Fibroblast of skin of right quadriceps (primary cell): ENCODE results near the gene TUBB8B.
"Not testable (repeated sequence)": the region's sequence is repeated elsewhere in the genome, so short reads cannot be mapped to it uniquely, and the experiment has no call there.

Experiments used
- DNase-seq: peaks from one replicate; pipeline ENCODE4 v3.0.0-alpha.2; 2013

TUBB8B gene

DNA sequence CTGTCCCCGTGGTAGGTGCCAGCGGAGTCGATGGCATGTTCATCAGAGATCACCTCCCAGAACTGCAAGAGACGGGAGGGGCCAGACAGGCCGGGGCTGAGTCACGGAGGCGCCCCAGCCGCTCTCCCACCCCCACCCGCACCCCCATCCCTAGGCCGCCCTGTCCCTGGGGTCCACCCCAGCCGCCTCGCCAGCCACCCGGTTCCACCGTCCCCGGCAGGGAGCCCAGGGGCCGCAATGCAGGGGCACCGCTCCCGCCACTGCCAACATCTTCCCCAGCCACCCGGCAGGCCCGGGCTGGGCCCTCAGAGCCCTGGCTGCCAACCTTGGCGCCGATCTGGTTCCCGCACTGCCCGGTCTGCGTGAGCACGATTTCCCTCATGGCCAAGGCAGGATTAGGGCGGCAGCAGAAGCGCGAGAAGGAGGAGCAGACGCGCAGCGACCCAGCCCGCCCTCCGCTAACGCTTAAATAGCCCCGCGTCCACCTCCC lies at the start of gene TUBB8B:
Gene TUBB8B (minus strand): TSS at position 440 of the 490 bp plus-strand sequence. CDS start 58 bp downstream, at position 382.
- not testable (repeated sequence) for DNase-seq

DNA sequence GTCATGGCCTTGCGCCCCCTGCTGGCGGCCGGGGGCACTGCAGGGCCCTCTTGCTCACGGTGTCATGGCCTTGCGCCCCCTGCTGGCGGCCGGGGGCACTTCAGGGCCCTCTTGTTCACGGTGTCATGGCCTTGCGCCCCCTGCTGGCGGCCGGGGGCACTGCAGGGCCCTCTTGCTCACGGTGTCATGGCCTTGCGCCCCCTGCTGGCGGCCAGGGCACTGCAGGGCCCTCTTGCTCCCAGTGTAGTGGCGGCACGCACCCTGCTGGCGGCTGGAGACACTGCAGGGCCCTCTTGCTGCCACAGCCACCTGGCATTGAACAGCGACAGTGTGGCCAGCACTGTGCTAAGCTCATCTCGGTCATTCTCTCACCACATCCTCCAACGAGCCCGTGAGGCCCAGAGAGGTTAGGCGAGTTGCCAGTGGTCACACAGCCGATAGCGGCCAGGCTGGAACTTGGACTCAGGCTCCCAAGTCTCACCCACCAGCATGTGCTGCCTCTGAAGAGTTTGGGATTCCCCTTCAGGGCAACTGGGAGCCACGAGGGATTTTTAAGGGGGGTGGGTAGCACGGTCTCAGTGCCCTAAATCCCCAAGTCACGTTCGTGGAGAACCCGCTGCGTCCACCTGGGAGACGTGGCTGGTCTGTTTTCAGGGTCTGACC lies 48.0 kb upstream of the TUBB8B start:
- not testable (repeated sequence) for DNase-seq

- DNase-seq: not testable (repeated sequence)
Measured at GRCh38 chr18:96767-97131, 47.3 kb upstream of the TUBB8B start.

- not testable (repeated sequence) for DNase-seq
Measured at GRCh38 chr18:96101-96766, 46.8 kb upstream of the TUBB8B start.

- DNase-seq: not testable (repeated sequence)
Measured at GRCh38 chr18:95580-95979, 46.2 kb upstream of the TUBB8B start.

- DNase-seq: not testable (repeated sequence)
Measured at GRCh38 chr18:93897-94408, 44.5 kb upstream of the TUBB8B start.

DNA sequence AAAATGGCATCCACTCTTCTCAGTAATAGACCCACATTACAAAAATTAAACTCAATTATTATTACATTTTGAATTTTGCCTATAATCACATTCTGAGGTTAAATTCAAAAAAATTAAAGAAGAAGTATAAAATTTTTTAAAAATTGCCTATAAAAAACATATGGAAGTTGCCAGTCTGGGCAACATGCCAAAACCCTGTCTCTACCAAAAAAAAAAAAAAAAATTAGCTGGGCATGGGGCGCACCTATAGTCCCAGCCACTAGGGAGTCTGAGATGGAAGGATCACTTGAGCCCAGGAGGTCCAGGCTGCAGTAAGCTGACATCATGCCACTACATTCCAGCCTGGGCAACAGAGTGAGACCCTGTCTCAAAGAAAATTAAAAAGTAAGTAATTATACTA lies 42.1 kb upstream of the TUBB8B start:
- DNase-seq: not testable (repeated sequence)

GRCh38 chr18:90396-91193 lies 41.2 kb upstream of the TUBB8B start:
- DNase-seq: not testable (repeated sequence)

DNA sequence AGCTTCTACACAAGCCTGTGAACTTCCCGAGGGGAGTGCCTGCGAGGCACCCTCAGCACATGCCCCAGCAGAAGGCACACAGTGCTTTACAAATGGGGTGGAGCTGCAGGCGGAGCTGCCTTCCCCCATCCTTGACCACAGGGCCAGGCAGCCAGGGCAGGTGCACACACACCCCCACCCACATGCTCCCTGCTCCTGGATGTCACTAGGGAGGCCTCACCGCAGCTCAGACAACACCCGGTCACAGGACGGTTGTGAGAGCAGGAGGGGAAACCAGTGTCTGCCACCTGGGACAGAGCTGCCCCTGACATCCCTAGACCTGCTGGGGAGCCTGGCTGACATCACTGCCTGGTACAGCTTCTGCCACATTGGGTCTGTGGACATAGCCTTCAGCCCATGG lies 39.7 kb upstream of the TUBB8B start:
- not testable (repeated sequence) for DNase-seq

GRCh38 chr18:84801-85200 lies 35.4 kb upstream of the TUBB8B start:
- DNase-seq: not testable (repeated sequence)

- DNase-seq: not testable (repeated sequence)
Measured at GRCh38 chr18:82626-83209, 33.3 kb upstream of the TUBB8B start.

GRCh38 chr18:80881-81280 lies 31.5 kb upstream of the TUBB8B start:
- DNase-seq: not testable (repeated sequence)

DNA sequence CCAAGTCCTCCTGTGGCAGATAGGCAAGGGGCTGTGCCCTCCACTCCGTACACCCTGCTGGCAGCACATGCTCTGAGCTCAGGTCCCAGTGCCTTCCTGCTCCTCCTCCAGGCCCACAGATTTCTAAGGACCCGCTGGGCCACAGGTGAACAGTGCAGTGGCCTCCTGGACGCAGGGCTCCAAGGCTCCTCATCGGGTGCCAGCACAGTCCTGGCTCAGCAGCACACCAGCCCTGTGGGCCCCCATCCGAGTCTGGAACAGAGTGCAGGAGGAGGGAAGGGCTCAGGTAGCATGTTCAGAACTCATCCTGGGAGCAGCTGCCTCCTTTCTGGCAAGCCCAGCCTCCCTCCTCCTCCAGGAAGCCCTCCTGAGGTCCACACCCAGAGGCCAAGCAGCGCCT lies 30.8 kb upstream of the TUBB8B start:
- DNase-seq: not testable (repeated sequence)

GRCh38 chr18:75525-76160 lies 26.2 kb upstream of the TUBB8B start:
- DNase-seq: not testable (repeated sequence)

DNA sequence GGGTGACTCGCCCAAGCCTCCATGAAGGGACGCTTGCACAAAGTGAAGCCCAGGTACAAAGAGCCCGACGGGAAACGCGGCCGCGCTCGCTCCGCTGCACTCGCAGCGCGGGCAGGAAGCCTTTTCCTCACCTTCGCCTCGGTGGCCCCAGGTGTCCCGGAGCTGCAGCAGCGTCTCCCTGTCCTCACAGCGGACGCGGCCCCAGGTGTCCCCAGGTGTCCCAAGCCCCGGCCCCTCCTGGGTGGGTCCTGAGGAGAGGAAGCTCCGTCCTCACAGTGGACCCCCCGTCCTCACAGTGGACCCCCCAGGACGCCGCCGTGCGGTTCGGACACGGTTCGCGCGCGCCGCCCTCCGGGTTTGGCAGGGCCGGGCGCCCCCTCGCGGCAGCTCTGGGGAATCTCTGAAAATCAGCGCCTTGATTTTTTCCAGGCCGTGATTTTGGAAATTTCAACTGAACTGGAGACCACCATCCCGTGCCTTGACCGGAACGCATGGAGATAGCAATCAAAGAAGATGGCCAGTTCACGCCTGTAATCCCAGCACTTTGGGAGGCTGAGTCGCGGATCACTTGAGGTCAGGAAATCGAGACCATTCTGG lies 23.9 kb upstream of the TUBB8B start:
- DNase-seq: not testable (repeated sequence)

DNA sequence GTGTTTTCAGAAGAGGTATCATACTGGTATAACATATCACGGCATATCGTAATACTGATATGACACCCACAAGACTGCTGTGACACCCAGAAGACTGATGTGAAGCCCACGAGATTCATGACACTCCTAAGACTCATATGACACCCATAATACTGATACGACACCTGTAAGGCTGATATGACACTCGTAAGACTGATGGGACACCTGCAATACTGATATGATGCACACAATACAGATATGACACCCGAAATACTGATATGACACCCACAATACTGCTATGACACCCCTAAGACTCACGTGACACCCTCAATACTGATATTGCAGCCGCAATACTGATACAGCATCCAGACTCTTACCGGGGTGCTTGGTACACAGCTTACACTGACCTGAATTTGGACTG lies 18.3 kb upstream of the TUBB8B start:
- DNase-seq: not testable (repeated sequence)

- DNase-seq: not testable (repeated sequence)
Measured at GRCh38 chr18:64279-64678, 14.9 kb upstream of the TUBB8B start.

DNA sequence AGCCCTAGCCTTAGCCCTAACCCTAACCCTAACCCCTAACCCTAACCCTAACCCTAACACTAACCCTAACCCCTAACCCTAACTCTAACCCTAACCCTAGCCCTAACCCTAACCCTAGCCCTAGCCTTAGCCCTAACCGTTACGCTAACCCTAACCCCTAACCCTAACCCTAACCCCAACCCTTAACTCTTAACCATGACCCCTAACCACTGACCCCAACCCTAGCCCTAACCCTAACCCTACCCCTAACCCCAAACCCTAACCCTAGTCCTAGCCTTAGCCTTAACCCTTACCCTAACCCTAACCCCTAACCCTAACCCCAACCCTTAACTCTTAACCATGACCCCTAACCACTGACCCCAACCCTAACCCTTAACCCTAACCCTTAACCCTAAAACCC lies 14.2 kb upstream of the TUBB8B start:
- DNase-seq: not testable (repeated sequence)

DNA sequence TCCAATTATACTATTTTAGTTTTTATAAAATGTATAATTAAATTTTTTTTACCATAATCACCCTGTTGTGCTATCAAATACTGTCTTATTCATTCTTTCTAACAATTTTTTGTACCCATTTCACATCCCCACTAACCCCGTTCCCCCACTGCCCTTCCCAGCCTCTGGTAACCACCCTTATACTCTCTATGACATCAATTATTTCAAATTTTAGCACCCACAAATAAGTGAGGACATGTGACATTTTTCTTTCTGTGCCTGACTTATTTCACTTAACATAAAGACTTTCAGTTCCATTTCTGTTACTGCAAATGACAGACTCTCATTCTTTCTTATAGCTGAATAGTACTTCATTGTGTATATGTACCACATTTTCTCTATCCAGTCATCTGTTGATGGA lies 5.0 kb upstream of the TUBB8B start:
- DNase-seq: not testable (repeated sequence)

DNA sequence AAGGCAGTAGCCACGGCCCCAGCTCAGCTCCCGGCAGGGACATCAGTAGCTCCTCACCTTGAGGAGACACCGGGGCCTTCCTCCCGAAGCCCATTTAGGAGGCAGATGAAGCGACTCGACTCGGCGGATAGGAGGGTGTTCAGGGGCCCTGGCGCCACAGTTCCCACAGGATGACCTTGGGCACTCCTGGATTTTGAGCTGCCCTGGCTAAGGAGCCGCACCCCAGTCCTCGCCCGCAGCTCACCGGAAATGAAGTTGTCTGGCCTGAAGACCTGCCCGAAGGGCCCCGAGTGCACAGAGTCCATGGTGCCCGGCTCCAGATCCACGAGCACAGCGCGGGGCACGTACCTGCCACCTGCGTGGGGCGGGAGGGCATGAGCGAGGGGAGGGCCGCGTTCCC lies 719 bp downstream of the TUBB8B start:
- DNase-seq: not testable (repeated sequence)

DNA sequence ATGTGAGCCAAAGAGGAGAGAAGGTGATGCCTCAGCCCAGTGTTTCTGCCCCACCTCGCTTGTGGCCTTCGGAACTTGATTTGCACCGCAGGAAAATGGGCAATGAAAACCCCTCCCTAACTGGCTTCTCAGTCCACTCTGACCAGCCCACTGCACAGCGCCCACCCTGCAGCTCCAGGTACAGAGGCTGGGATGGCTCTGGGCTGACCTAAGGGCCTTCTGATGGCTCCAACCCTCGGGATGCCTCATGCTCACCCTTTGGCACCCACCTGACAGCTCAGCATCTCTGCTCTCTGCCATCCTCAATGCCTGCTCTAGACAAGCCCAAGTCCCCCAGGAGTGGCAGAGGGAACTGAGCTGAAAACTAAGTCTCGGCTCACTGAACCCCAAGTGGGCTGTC lies 36.2 kb downstream of the TUBB8B start:
- DNase-seq: not testable (repeated sequence)

DNA sequence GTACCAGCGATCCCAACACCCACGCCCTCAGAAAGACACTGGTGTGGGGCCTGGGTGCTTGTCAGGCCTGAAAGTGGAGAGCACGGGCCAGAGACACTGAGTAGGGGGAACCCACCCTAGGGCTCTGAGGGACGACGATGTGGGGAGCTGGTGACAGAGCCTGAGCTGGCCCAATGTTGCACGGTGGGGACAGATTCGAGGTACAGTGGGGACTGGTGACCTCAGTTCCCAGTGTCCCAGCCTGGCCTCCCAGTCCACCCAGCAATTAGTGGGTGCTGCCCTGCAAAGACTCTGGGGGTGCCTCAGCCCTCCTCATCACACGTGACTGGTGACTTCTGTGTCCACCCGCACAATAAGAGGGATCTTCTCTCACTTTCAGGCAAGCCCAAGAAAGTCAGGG lies 36.6 kb downstream of the TUBB8B start:
- not testable (repeated sequence) for DNase-seq
